SK-N-SH treated with all-trans-retinoic acid at 6 μM for 48 hours (cell line): ENCODE data around the gene ASB18.
"Not testable (repeated sequence)": the region's sequence is repeated elsewhere in the genome, so short reads cannot be mapped to it uniquely, and the experiment has no call there.

Experiments
- ATAC-seq: fragments of 200-7000 bp; cut with Tn5 transposase; 3 replicates; pipeline ENCODE4 v1.9.1; 2020; ENCODE audit warnings: mild to moderate bottlenecking, moderate library complexity
- ARNTL ChIP-seq: fragments of 450-650 bp; formaldehyde crosslinking; IDR thresholded peaks from 2 replicates; pipeline ENCODE4 v1.5.0; 2020; ENCODE audit warnings: low read depth, mild to moderate bottlenecking, moderate library complexity, borderline replicate concordance
- BACH2 ChIP-seq: fragments of 250-450 bp; sonication (Bioruptor Pico); IDR thresholded peaks from 2 replicates; pipeline ENCODE4 v1.9.0; 2021; ENCODE audit warnings: mild to moderate bottlenecking, borderline replicate concordance
- CREB5 ChIP-seq: fragments of 250-450 bp; sonication (Bioruptor Pico); IDR thresholded peaks from 2 replicates; pipeline ENCODE4 v1.5.1; 2020; ENCODE audit warnings: low read depth, mild to moderate bottlenecking, moderate library complexity
- CSDC2 ChIP-seq: fragments of 250-450 bp; sonication (Bioruptor Pico); IDR thresholded peaks from 2 replicates; pipeline ENCODE4 v1.5.0; 2020; ENCODE audit warnings: mild to moderate bottlenecking, moderate library complexity
- CSRNP3 ChIP-seq: fragments of 250-450 bp; sonication (Bioruptor Pico); IDR thresholded peaks from 2 replicates; pipeline ENCODE4 v1.5.1; 2021; ENCODE audit warnings: mild to moderate bottlenecking, moderate library complexity
- ESRRG ChIP-seq: fragments of 250-450 bp; sonication (Bioruptor Pico); IDR thresholded peaks from 2 replicates; pipeline ENCODE4 v1.6.1; 2021; ENCODE audit warnings: mild to moderate bottlenecking
- GLIS3 ChIP-seq: fragments of 250-450 bp; sonication (Bioruptor Pico); IDR thresholded peaks from 2 replicates; pipeline ENCODE4 v1.5.0; 2020; ENCODE audit warnings: mild to moderate bottlenecking, moderate library complexity
- ISL1 ChIP-seq: fragments of 250-450 bp; sonication (Bioruptor Pico); IDR thresholded peaks from 2 replicates; pipeline ENCODE4 v2.1.2; 2022; ENCODE audit warnings: mild to moderate bottlenecking, moderate library complexity
- PPARA ChIP-seq: fragments of 250-450 bp; sonication (Bioruptor Pico); IDR thresholded peaks from 2 replicates; pipeline ENCODE4 v1.5.0; 2020; ENCODE audit warnings: mild to moderate bottlenecking, borderline replicate concordance
- RARB ChIP-seq: fragments of 250-450 bp; sonication (Bioruptor Pico); IDR thresholded peaks from 2 replicates; pipeline ENCODE4 v1.8.0; 2021; ENCODE audit warnings: mild to moderate bottlenecking, moderate library complexity
- SNAI2 ChIP-seq: fragments of 250-450 bp; sonication (Bioruptor Pico); IDR thresholded peaks from 2 replicates; pipeline ENCODE4 v1.5.0; 2020; ENCODE audit warnings: mild to moderate bottlenecking, moderate library complexity
- TCF4 ChIP-seq: fragments of 250-450 bp; sonication (Bioruptor Pico); IDR thresholded peaks from 2 replicates; pipeline ENCODE4 v1.8.0; 2021; ENCODE audit warnings: mild to moderate bottlenecking, moderate library complexity, borderline replicate concordance
- TOX ChIP-seq: fragments of 250-450 bp; sonication (Bioruptor Pico); IDR thresholded peaks from 2 replicates; pipeline ENCODE4 v1.8.0; 2021; ENCODE audit warnings: mild to moderate bottlenecking, moderate library complexity, borderline replicate concordance
- TSHZ2 ChIP-seq: fragments of 250-450 bp; sonication (Bioruptor Pico); IDR thresholded peaks from 2 replicates; pipeline ENCODE4 v1.5.0; 2020; ENCODE audit warnings: mild to moderate bottlenecking, moderate library complexity
- ZC3H10 ChIP-seq: fragments of 250-450 bp; sonication (Bioruptor Pico); IDR thresholded peaks from 2 replicates; pipeline ENCODE4 v1.5.1; 2021; ENCODE audit warnings: mild to moderate bottlenecking, moderate library complexity
- ZFP30 ChIP-seq: fragments of 450-650 bp; formaldehyde crosslinking; IDR thresholded peaks from 2 replicates; pipeline ENCODE4 v1.5.0; 2022; ENCODE audit warnings: mild to moderate bottlenecking, moderate library complexity
- ZNF565 ChIP-seq: fragments of 450-650 bp; formaldehyde crosslinking; conservative IDR thresholded peaks from 2 replicates; pipeline ENCODE4 v1.5.0; 2020; ENCODE audit warnings: low read depth, mild to moderate bottlenecking, moderate library complexity
- ZNF70 ChIP-seq: fragments of 450-650 bp; formaldehyde crosslinking; IDR thresholded peaks from 2 replicates; pipeline ENCODE4 v1.5.0; 2020; ENCODE audit warnings: mild to moderate bottlenecking, moderate library complexity
- ZNF8 ChIP-seq: fragments of 450-650 bp; formaldehyde crosslinking; IDR thresholded peaks from 2 replicates; pipeline ENCODE4 v1.5.0; 2020; ENCODE audit warnings: mild to moderate bottlenecking, moderate library complexity
- TF ChIP-seq, protein P1 (sequence below): fragments of 250-450 bp; sonication (Bioruptor Pico); IDR thresholded peaks from 2 replicates; pipeline ENCODE4 v1.8.0; 2021; ENCODE audit warnings: low read depth, mild to moderate bottlenecking, moderate library complexity, borderline replicate concordance

ASB18 gene

DNA sequence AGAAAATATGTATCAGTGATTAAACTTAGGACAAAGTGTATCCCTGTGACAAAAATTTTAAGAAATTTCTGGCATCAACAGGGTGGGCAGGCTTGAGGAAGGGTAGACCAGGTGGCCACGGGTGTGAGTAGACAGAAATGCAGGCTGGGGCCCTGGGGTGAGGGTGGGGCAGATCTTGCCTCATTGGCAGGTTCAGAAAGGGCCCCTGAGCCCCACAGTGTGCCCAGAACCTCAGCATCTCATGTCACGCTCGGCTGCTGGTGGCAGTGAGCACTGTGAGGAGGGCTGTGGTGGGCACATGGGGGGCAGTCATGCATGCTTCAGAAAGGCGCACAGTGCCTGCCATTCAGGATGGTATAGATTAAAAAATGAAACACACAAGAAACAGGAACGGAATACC lies 7.6 kb upstream of the ASB18 start:
- TF ChIP-seq ZNF8 (CRISPR knock-in tag), result no peak
- TF ChIP-seq RARB (CRISPR knock-in tag), result no peak
- TF ChIP-seq CREB5, result no peak
- no peak for TF ChIP-seq CSRNP3
- TF ChIP-seq ZC3H10 (CRISPR knock-in tag), result no peak
- no peak for TF ChIP-seq TOX (CRISPR knock-in tag)
- TF ChIP-seq ISL1, result no peak
- no peak for TF ChIP-seq GLIS3 (CRISPR knock-in tag)
- TF ChIP-seq BACH2 (CRISPR knock-in tag), result no peak
- no peak for TF ChIP-seq TCF4 (CRISPR knock-in tag)
- no peak for TF ChIP-seq ZFP30 (CRISPR knock-in tag)
- no peak for TF ChIP-seq ZNF70
- ATAC-seq, result no peak

- ATAC-seq, result not testable (repeated sequence)
These were observed 5.7 kb upstream of the ASB18 start for GRCh38 chr2:236269876-236270275.

DNA sequence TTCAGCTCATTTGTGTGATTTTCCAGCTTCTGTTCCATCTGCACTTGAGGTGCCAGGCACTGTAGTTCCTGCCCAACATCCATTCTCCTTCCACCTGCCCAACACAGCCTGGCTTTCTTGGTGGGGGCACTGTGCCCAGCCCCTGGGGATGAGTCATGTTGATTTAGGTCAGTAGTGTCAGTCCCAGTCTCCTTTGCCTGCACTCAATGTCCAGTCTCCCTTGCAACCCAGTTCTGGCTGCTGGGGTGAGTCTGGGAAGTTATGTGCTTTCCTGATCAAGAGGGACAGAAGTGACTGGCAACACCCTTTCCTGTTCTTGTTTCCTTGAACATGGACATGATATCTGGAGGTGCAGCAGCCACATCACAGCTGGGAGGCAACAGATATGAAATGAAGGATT lies 1.5 kb upstream of the ASB18 start:
- ATAC-seq, result no peak
- no peak for TF ChIP-seq TCF4 (CRISPR knock-in tag)
- TF ChIP-seq ZC3H10 (CRISPR knock-in tag), result no peak
- no peak for TF ChIP-seq ZNF8 (CRISPR knock-in tag)
- TF ChIP-seq ZNF565 (CRISPR knock-in tag), result no peak
- TF ChIP-seq ISL1, result no peak
- TF ChIP-seq ZNF70, result no peak
- TF ChIP-seq TSHZ2 (CRISPR knock-in tag), result no peak

GRCh38 chr2:236262238-236262637 lies 2.0 kb downstream of the ASB18 start:
- ATAC-seq, result no peak
- TF ChIP-seq ZC3H10 (CRISPR knock-in tag) (no peak), ESRRG (CRISPR knock-in tag) (no peak), ZFP30 (CRISPR knock-in tag) (no peak)
- TF ChIP-seq, protein P1, sequence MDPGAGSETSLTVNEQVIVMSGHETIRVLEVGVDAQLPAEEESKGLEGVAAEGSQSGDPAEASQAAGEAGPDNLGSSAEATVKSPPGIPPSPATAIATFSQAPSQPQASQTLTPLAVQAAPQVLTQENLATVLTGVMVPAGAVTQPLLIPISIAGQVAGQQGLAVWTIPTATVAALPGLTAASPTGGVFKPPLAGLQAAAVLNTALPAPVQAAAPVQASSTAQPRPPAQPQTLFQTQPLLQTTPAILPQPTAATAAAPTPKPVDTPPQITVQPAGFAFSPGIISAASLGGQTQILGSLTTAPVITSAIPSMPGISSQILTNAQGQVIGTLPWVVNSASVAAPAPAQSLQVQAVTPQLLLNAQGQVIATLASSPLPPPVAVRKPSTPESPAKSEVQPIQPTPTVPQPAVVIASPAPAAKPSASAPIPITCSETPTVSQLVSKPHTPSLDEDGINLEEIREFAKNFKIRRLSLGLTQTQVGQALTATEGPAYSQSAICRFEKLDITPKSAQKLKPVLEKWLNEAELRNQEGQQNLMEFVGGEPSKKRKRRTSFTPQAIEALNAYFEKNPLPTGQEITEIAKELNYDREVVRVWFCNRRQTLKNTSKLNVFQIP (CRISPR knock-in tag), result no peak

DNA sequence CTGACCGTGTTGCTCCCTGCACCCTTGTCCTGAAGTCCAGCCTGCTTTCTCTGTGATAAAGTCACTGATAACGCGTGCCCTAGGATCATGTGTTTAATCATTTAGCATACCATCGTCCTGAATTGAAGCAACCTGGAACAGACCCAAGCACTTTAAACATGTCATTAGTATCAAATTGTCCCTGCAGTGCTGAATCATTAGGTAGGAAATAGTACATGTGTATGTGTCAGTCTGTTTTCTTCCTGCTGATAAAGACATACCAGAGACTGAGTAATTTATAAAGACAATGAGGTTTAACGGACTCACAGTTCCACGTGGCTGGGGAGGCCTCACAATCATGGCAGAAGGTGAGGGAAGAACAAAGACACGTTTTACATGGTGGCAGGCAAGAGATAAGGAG lies 2.8 kb downstream of the ASB18 start:
- TF ChIP-seq RARB (CRISPR knock-in tag) (no peak), PPARA (no peak), TCF4 (CRISPR knock-in tag) (no peak), SNAI2 (CRISPR knock-in tag) (no peak), CREB5 (no peak), ESRRG (CRISPR knock-in tag) (no peak), ZNF70 (no peak), ZC3H10 (CRISPR knock-in tag) (no peak), ARNTL (CRISPR knock-in tag) (no peak), CSDC2 (CRISPR knock-in tag) (no peak), CSRNP3 (no peak)
- TF ChIP-seq, protein P1 (CRISPR knock-in tag), result no peak
- ATAC-seq, result no peak
